ENCODE results near the gene ITGA3.

- TF ChIP-seq EZH2 (IDR thresholded peaks at IDR 0.05; ENCODE audit: borderline replicate concordance, low read depth, low read length, poor library complexity, severe bottlenecking) (no peak), CTCF (conservative IDR thresholded peaks at IDR 0.05; ENCODE audit: low read depth, low read length) (no peak)
These were observed 22.6 kb upstream of the ITGA3 start for GRCh38 chr17:50033316-50033715.

Measured in A673 (cell line).